Right lung (tissue), 5 donors: ENCODE results near the gene KDM3B. TPM values are rescaled to one million over a fixed set of nuclear protein-coding genes. Genes with fewer than 3 reads are reported as not detected.

Experiments used
- DNase-seq, 2 donors: peaks; one replicate each; pipeline ENCODE4 v3.0.0-alpha.2; 2013
- polyA plus RNA-seq, 5 donors: library from polyadenylated mRNA; unstranded; fragments of 120-200 nt; gene quantifications; one replicate each; pipeline versions ENCODE4 v1.2.1 to v1.2.3, GENCODE V29; 2013; ENCODE audit warnings: inconsistent platforms in 1 of 5, low replicate concordance in 1 of 5; ENCODE audit not compliant: insufficient read length in 5 of 5, insufficient read depth in 1 of 5

KDM3B gene
- polyA plus RNA-seq, 5 donors = 58.7 to 86.0 (median 76.6) TPM

DNA sequence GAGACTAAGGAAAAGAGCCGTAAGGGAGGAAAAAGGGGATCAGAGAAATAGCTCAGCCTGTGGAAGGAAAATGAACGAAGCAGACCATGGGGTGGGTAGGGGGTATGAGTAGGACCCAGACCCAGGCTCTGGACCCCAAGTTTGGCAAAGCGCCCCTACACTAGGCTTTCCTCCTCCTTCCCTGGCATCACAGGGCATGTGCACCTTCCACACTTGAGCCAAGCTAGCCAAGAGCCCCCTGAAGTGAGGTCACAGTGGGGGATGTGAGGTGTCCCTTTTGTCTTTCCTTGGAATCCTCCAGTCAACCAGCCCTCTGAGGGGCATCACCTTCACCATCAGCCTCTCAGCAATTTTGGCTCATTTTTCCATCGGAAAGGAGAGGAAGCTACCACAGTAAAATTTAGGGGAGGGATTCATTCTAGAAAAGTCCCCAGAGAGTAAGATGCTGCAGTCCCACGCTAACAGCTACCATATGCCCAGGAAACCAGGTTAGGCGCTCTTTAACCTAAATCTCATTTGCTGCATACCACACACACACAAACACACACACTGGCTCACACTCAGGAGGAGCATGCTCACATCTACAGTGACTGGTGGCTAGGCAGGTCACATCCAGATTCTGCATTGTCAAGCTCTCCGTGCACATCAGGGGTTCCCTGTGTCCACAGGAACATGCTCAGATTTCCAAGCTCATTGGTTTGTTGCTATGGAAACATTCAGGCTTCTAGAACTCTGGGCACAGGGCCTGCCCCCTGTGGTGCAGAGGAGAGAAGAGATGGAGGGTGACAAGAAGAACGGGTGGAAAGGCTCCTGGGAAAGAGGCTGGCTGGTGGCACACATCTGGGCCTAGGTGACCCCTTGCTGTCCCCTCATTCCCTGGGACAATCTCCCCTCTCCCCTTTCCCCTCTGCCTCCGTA lies 96.3 kb downstream of the KDM3B start:
- DNase-seq = no peak

GRCh38 chr5:138449501-138450239 lies 97.2 kb downstream of the KDM3B start:
- peak; percentile 73 to 84 for DNase-seq

- DNase-seq = no peak
Observed at GRCh38 chr5:138450971-138451370, 98.5 kb downstream of the KDM3B start.

DNA sequence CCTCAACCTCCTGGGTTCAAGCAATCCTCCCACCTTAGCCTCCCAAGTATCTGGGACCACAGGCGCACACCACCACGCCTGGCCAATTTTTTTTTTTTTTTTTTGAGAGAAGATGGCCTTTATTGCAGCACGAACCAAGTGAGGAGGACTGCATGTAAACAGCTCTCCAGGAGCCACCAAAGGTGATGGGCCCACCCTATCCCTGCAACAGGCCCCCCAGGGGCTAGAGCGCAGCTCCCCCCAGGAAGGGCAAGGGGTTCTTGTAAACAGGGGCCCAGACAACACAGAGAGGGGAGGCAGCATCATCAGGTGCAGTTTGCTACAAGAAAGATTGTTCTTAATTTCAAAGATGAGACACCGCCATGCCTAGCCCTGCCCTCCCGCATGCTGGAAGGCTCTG lies 100.2 kb downstream of the KDM3B start:
- DNase-seq = no peak

- DNase-seq = no peak
Observed at GRCh38 chr5:138453590-138453989, 101.1 kb downstream of the KDM3B start.

DNA sequence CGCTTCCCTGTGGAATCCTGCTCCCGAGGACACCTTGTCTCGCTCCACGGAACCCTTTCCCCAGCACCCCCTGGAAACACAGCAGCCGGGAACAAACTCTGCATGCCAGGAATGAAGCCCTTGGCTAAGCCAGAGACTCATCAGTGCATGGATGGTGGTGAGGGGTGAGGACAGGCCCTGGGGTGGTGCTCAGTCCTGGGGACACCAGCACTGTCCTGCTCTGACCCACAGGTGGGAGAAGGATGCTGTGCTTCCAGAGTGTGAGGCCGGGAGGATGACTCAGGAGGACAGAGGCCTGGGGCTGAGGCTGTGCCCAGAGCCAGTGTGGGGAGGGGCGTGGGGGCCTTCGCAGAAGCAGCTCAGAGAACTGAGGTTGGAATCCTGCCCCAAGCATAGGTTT lies 101.6 kb downstream of the KDM3B start:
- no peak for DNase-seq

DNA sequence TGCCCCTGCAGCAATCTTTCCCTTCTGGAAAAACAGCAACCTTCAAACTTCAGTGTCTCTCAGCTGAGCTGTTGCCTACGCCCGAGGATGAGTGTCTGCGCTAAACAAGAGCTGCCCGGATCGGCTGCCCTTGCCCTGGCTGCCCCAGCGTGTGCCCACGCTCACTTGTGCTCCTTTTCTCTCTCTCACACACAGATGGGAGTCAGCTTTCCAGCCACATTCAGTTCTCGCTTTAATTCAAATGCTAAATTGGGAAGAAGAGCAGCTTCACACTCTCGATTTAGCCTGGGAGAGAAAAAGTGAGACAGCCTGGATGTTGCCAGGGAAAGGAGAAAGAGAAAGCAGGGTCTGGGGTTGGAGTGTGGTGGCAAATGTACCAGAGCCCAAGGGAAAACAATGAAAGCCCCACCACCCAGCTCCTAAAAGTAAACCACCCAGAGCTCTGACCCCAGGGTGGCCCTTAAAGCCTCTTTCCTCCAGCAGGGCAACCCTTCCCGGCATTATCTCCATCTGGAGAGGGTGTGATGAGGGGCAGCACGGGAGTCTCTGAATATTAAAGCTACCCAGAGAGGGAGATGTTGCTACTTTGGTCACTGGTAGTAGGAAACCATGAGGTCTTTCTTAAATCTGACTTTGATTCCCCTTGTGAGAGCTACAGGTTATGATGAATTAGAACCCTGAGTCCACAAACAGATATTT lies 102.9 kb downstream of the KDM3B start:
- DNase-seq = no peak

- no peak for DNase-seq
Observed at GRCh38 chr5:138457531-138458275, 105.2 kb downstream of the KDM3B start.

- DNase-seq = no peak
Observed at GRCh38 chr5:138458384-138458783, 105.9 kb downstream of the KDM3B start.

GRCh38 chr5:138458856-138459255 lies 106.4 kb downstream of the KDM3B start:
- no peak for DNase-seq

GRCh38 chr5:138459311-138459933 lies 106.9 kb downstream of the KDM3B start:
- DNase-seq = no peak

DNA sequence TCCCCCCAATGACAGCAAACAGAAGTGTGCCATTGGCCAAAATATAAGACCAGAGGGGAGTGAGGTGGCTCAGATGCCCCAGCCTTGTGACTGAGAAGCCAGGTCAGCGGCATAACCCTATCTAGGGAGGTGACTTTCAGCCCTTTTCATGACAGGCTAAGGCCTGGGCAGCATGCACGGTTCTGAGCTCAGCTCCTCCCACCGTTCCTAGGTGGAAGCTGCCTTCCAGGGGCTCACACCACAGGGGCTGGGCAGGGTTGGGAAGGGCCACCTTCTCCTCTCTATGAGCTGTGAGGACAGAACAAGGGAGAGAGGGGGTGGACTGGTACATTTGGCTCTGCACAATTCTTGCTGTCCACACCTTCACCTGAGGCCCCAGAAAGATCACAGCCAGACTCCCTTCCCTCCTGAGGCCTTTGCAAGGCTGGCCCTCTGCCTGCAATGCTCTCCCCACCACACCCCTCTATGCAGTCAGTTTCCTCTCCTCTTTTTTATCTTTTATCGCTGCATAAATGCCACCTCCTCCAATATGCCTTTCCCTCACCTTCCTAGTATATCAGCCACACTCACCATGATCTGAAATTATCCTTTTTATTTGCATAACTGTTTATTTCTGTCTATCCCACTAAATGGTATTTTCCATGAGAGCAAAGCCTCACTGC lies 107.7 kb downstream of the KDM3B start:
- no peak for DNase-seq

- DNase-seq = no peak
Observed at GRCh38 chr5:138461343-138462125, 109.0 kb downstream of the KDM3B start.

- DNase-seq = no peak
Observed at GRCh38 chr5:138463419-138464007, 111.0 kb downstream of the KDM3B start.

DNA sequence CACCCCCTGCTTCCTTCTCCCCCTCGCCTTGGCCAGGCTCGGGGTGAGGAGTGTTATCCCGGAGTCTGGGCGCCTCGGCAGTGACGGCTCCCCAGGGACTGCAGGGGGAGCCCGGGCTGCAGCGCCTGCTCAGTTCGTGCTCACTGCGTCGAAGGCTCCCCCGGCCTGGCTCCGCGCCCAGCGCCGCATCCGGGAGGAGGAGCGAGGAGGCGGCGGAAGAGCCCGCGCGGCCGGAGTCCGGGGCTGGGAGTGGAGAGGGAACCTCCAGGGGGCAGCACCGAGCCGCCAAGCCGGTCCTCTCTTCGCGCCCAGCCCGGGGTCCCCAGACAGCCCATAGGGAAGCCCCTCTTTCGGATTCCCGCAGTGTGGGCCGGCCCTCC lies 111.5 kb downstream of the KDM3B start:
- peak; percentile 99 for DNase-seq

DNA sequence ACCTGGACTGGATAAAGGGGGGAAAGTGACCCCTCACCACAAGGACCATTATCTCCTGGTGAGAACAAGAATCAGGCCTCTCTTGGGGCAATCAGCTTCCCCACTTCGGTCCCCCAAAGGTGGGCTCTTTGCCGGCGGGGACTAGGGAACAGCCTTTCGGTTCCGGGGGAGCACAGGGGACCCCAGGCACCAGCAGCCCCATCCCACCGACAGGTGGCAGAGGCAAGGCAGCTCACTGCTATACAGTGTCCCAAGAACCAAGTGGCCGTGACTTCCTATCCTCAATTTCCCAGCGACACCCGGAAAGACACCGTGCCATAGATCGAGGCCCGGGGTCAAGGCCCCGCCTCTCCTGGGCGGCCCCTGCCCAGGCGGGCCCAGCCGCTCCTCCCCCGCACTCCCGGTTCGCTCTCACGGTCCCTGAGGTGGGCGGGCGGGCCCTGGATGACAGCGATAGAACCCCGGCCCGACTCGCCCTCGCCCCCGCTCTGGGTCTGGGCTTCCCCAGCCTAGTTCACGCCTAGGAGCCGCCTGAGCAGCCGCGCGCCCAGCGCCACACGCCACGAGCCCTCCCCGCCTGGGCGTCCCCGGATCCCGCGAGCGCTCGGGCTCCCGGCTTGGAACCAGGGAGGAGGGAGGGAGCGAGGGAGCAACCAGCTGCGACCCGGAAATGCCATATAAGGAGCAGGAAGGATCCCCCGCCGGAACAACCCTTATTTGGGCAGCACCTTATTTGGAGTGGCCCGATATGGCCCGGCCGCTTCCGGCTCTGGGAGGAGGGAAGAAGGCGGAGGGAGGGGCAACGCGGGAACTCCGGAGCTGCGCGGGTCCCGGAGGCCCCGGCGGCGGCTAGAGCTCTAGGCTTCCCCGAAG lies 112.1 kb downstream of the KDM3B start:
- peak; percentile 99 for DNase-seq

DNA sequence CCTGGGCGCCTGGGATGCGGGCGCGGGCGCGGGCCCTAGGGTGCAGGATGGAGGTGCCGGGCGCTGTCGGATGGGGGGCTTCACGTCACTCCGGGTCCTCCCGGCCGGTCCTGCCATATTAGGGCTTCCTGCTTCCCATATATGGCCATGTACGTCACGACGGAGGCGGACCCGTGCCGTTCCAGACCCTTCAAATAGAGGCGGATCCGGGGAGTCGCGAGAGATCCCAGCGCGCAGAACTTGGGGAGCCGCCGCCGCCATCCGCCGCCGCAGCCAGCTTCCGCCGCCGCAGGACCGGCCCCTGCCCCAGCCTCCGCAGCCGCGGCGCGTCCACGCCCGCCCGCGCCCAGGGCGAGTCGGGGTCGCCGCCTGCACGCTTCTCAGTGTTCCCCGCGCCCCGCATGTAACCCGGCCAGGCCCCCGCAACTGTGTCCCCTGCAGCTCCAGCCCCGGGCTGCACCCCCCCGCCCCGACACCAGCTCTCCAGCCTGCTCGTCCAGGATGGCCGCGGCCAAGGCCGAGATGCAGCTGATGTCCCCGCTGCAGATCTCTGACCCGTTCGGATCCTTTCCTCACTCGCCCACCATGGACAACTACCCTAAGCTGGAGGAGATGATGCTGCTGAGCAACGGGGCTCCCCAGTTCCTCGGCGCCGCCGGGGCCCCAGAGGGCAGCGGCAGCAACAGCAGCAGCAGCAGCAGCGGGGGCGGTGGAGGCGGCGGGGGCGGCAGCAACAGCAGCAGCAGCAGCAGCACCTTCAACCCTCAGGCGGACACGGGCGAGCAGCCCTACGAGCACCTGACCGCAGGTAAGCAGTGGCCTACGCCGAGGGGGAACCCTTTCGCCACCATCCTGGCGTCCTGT lies 113.0 kb downstream of the KDM3B start, which contains the start of gene EGR1:
Gene EGR1 (plus strand): TSS at position 219 of the 864 bp plus-strand sequence. CDS start 283 bp downstream, at position 502.
- peak; percentile 97 for DNase-seq
